Measurements from ENCODE around the gene EEA1. TPM values are rescaled to one million over a fixed set of nuclear protein-coding genes. Genes with fewer than 3 reads are reported as not detected.

EEA1 gene
- total RNA-seq, 1 experiment from 2014 or later: 13.6 TPM

DNA sequence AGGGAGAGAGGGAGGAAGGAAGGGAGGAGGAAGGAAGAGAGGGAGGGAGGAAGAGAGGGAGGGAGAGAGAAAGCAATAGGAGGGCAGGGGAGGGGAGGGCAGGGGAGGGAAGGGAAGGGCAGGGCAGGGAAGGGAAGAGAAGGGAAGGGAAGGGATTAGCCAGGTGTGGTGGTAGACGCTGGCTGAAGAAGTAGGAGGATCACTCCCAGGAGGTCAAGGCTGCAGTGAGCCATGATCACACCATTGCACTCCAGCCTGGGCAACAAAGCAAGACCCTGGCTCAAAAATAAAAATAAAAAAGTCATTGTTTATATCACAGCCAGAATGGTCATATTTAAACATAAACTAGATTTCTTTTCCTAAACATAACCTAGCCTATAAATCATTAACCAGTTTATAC, 20.4 kb upstream of the EEA1 start:
- H3K9me3 ChIP-seq (replicated peaks): no peaks in the 10 kb centered on the region
- no peaks in the 10 kb centered on the region for H3K27me3 ChIP-seq
- DNase-seq: no peak
- H3K27ac ChIP-seq: no peak overlapping the region
- H3K4me1 ChIP-seq: no peaks in the 10 kb centered on the region
- H3K36me3 ChIP-seq: no peaks in the 10 kb centered on the region
- no peak overlapping the region for H3K4me3 ChIP-seq

DNA sequence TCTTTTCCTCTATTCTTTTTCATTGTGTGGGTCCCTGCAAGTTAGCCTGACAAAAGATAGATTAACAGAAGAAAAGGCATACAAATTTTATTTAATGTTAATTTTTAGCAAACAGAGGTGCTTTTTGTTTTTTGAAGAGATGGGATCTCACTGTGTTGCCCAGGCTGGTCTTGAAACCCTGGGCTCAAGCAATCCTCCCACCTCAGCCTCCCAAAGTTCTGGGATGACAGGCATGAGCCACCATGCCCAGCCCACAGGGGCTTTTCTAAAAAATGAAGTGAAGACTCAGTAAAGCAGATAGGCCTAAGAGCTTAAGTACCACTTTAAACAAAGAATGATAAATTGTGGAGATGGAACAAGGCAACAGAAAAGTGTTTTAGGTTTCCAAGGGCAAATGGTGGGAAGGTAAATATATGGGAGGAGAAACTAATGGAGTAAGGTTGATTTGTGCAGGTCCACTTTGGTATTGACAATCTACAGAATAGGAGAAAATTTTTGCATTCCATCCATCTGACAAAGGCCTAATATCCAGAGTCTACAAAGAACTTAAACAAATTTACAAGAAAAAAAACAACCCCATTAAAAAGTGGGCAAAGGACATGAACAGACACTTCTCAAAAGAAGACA, 18.6 kb upstream of the EEA1 start:
- no peak overlapping the region for H3K27ac ChIP-seq

DNA sequence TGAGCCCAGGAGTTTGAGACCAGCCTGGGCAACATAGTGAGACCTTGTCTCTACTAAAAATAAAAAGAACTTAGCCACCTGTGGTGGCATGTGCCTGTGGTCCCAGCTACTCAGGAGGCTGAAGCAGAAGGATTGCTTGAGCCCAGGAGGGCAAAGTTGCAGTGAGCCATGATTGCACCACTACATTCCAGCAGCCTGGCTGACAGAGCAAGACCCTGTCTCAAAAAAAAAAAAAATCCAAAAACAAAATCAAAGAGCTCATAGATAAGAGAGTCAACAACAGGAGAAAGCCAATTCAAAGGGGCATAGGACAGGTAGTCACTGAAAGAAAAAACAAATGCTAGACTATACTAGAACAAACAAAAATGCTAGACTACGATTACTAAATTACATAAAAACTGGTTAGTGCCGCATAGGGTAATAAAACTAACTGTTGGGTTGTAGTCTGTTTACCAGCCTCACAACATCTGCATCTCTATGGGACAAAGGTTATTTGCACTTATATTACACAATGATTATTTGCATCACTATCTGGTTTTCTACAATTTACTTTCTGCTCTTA, 16.6 kb upstream of the EEA1 start:
- H3K27ac ChIP-seq: no peak overlapping the region
- H3K4me3 ChIP-seq: no peak overlapping the region
- H3K9me3 ChIP-seq (replicated peaks): no peaks in the 10 kb centered on the region
- no peaks in the 10 kb centered on the region for H3K27me3 ChIP-seq
- H3K4me1 ChIP-seq: peaks cover 17% of the 10 kb centered on the region
- DNase-seq: no peak
- no peaks in the 10 kb centered on the region for H3K36me3 ChIP-seq

More for the DNA sequence above, 18.6 kb upstream of the EEA1 start:
- Histone ChIP-seq H3K27me3 (no peaks in the 10 kb centered on the region), H3K4me3 (no peak overlapping the region), H3K4me1 (peaks cover 9% of the 10 kb centered on the region), H3K36me3 (no peaks in the 10 kb centered on the region), H3K9me3 (replicated peaks) (no peaks in the 10 kb centered on the region)
- DNase-seq: no peak

DNA sequence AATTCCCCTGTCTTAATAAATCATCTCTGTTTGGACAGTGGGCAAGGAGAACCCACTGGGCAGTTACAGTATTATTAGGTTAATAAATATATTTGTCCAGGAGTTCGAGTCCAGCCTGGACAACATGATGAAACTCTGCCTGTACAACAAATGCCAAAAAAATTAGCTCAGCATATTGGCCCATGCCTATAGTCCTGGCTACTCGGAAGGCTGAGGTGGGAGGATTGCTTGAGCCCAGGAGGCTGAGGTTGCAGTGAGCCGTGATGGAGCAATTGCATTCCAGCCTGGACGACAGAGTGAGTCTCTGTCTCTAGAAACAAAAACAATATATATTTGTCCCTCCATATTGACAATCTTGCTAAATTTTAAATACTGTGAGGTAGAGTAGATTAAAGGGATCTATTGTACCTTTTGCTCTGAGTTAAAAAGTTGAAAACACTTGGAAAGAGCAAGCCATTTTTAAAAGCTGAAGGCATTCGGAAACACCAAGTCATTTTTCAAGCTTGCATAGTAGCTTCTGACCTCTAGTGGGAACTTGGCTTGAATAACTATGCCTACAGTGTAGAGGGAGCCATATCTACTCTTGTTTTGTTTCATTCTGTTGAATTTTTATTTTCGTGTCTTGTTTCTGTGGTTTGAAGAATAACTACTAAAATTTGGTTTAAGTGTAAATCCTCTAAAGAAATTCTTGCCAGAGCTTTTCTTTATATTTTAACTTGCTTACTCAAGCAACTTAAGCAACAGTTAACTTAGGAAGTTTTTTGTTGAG, 14.6 kb upstream of the EEA1 start:
- Histone ChIP-seq H3K9me3 (replicated peaks) (no peaks in the 10 kb centered on the region), H3K27ac (no peak overlapping the region), H3K4me1 (peaks cover 17% of the 10 kb centered on the region), H3K36me3 (no peaks in the 10 kb centered on the region), H3K4me3 (no peak overlapping the region), H3K27me3 (no peaks in the 10 kb centered on the region)
- DNase-seq: no peak

DNA sequence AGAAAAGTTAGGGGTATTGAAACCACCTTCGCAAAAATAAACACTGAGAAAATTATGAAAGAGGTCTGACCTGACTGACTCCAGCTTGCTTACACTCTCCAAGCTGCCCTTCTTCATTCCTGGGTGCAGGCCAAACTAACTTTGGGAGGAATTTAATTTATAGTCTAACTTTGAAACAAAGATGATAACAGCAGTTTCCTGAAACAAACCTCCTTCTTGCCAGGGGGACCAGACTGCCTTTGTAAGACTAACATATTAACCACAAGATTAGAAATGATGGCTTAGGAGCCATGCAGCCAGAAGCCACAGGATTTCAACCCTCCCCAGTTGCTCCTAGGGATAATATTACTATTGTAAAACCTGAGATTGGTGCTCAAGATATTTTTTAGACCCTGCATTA, 13.8 kb upstream of the EEA1 start:
- DNase-seq: peak; percentile 58 to 81
- H3K27ac ChIP-seq: no peak overlapping the region
- H3K9me3 ChIP-seq (replicated peaks): no peaks in the 10 kb centered on the region

DNA sequence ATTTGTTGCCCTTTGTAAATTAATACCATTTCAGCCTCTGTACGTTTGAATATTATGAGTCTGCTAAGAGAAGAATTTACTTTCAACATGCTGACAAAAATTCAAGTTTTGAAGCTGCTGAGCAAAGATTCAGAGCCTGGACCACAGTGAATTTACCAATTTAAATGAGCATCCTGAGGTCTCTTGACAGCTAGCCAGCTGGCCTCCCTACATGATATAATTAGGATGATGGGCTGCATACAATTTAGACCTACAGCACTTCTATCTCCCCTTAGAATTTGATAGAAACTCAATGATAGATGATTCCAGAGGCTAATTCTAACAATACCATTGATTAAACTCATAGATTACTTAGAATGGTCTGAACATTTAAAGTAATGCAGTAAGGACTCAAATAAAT, 10.0 kb upstream of the EEA1 start:
- Histone ChIP-seq H3K36me3 (no peaks in the 10 kb centered on the region), H3K9me3 (replicated peaks) (no peaks in the 10 kb centered on the region), H3K27me3 (no peaks in the 10 kb centered on the region), H3K27ac (no peak overlapping the region), H3K4me3 (no peak overlapping the region), H3K4me1 (peaks cover 17% of the 10 kb centered on the region)
- no peak for DNase-seq

More for the DNA sequence above, 13.8 kb upstream of the EEA1 start:
- H3K36me3 ChIP-seq: no peaks in the 10 kb centered on the region
- H3K4me3 ChIP-seq: no peak overlapping the region
- peaks cover 17% of the 10 kb centered on the region for H3K4me1 ChIP-seq
- H3K27me3 ChIP-seq: no peaks in the 10 kb centered on the region

DNA sequence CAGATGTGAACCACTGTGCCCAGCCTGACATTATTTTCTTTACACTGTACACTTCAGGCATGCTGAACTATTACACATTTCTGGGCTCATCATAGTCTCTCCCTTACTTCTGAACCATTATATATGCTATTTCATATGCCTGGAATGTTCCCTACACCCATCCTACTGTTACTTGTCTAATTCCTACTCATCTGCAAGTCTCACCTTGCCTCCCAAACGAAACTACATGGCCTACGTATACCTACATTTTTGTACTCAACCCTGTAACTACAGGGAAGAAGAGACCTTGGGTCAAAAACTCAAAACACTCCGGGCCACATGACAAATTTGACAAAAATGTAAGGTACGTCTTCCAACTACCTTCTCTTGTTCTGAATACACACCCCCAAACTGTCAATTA, 9.5 kb upstream of the EEA1 start:
- H3K9me3 ChIP-seq (replicated peaks): no peaks in the 10 kb centered on the region

DNA sequence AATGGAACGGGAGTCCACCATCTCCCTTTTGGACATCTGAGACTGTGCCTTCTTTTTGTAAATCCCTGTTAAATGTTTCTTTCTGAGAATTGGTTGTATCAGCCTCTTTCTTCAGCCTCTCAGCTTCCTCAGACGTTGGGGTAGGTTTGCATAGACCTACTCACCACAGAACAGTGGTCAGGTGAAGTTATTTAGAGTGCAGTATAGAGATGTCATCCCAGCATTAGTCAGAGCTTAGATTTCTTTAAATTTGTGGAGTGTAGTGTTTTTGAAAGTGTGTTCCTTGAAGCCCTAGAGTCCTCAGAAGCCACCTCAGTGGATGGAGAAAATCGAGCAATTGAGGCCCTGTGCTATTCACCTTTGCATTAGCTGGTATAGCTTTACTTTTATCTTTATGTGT, 8.9 kb upstream of the EEA1 start:
- Histone ChIP-seq H3K4me1 (peaks cover 10% of the 10 kb centered on the region), H3K4me3 (no peak overlapping the region), H3K9me3 (replicated peaks) (no peaks in the 10 kb centered on the region), H3K36me3 (no peaks in the 10 kb centered on the region), H3K27me3 (no peaks in the 10 kb centered on the region), H3K27ac (no peak overlapping the region)
- DNase-seq: no peak

More for the DNA sequence above, 9.5 kb upstream of the EEA1 start:
- no peak overlapping the region for H3K4me3 ChIP-seq
- no peak overlapping the region for H3K27ac ChIP-seq
- no peaks in the 10 kb centered on the region for H3K36me3 ChIP-seq
- no peaks in the 10 kb centered on the region for H3K27me3 ChIP-seq
- no peak for DNase-seq
- peaks cover 15% of the 10 kb centered on the region for H3K4me1 ChIP-seq

DNA sequence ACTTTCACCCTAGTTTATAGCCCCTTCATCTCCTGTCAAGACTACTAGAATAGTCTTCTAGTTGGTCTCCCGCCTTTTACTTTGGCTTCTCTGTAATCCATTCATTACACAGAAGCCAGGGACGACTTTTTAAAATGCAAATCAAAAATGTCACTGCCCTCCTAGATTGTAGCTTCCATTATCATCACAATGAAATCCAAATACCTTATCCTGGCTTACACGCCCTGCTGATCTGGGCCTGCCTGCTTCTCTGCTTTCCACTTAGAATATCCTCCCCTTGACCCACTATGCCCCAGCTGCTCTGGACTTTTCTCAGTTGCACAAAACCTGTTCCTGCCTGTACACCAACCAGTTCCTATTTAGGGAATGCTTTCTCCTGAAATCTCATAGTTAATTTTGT, 4.5 kb upstream of the EEA1 start:
- Histone ChIP-seq H3K27ac (no peak overlapping the region), H3K4me3 (no peak overlapping the region), H3K27me3 (no peaks in the 10 kb centered on the region), H3K36me3 (no peaks in the 10 kb centered on the region), H3K9me3 (replicated peaks) (no peaks in the 10 kb centered on the region), H3K4me1 (no peaks in the 10 kb centered on the region)
- no peak for DNase-seq

DNA sequence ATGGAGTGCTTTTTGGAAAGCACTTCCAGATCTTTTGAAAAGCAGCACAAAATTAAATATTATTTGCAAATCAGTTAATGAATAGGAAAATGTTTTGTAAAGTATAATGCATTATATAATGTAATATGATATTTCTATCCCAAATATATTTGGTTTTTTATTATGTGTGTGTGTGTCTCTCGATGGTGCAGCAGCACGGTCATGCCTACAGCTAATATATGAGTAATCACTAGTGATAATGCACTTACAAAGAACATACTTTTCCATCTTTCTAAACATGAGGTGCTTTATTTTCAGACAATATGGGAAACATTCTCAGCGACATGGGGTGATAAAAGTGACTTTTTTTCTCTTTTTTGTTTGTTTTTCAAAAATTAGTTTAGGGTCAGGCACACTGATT, 1.3 kb upstream of the EEA1 start:
- Histone ChIP-seq H3K27me3 (no peaks in the 10 kb centered on the region), H3K4me1 (peaks cover 7% of the 10 kb centered on the region; the same call in 1 of the 2 replicates), H3K36me3 (no peaks in the 10 kb centered on the region), H3K9me3 (replicated peaks) (no peaks in the 10 kb centered on the region), H3K4me3 (peak overlapping the region; percentile 69), H3K27ac (no peak overlapping the region)
- DNase-seq: no peak

DNA sequence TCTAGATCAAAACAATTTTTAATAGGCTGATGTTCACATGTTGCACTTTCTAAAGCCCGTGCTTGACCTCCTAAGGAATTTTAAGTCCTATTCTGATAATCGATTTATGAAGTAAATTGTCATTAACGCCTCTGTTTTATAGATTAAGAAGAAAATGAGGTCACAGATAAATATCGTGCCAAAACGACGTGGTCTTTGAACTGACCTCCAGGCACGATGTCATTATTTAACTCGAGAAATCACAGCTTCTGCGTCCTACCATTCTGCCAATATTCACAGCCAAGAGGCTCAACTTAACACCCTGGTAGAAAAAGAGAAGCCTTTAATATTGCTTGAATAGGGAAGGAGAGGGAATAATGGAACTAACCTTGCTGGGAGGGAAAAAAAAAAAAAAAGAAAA, 888 bp upstream of the EEA1 start:
- Histone ChIP-seq H3K27ac (peak overlapping the region; percentile 70), H3K4me3 (peak overlapping the region; percentile 69), H3K9me3 (replicated peaks) (no peaks in the 10 kb centered on the region), H3K36me3 (no peaks in the 10 kb centered on the region), H3K4me1 (peaks cover 7% of the 10 kb centered on the region; the same call in 1 of the 2 replicates), H3K27me3 (no peaks in the 10 kb centered on the region)
- peak in 1 of 2 experiments; percentile 15 for DNase-seq

DNA sequence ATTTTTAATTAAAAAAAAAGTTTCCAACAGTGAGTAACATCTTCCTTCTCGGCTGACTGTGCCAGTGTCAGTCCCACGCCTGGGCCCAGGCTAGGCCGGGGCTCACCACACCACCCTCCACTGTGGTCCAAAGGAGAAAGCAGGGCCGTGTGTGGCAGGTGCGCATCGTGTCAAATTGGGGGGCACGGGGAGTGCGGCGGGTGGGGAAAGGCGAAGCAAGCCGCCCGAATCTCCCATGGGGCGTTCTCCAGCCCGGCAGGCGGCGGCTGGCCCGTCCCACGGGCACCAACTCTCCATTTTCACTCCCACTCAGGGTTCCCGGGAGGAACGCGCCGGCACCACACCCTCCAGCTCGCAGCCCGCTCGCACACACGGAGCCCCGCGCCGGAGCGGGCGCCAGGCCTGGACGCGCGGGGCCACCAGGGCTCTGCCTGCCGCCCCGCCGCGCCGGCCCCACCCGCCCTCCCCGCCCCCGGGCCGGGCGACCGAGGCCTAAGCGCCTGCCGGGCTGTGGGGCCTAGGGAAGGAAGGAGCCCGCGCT, 604 bp downstream of the EEA1 start:
- Histone ChIP-seq H3K4me1 (peaks cover 7% of the 10 kb centered on the region; the same call in 1 of the 2 replicates), H3K36me3 (no peaks in the 10 kb centered on the region), H3K9me3 (replicated peaks) (no peaks in the 10 kb centered on the region), H3K4me3 (peak overlapping the region; percentile 69), H3K27ac (peak overlapping the region; percentile 76), H3K27me3 (no peaks in the 10 kb centered on the region)
- DNase-seq: peak in 1 of 2 experiments; percentile 27

DNA sequence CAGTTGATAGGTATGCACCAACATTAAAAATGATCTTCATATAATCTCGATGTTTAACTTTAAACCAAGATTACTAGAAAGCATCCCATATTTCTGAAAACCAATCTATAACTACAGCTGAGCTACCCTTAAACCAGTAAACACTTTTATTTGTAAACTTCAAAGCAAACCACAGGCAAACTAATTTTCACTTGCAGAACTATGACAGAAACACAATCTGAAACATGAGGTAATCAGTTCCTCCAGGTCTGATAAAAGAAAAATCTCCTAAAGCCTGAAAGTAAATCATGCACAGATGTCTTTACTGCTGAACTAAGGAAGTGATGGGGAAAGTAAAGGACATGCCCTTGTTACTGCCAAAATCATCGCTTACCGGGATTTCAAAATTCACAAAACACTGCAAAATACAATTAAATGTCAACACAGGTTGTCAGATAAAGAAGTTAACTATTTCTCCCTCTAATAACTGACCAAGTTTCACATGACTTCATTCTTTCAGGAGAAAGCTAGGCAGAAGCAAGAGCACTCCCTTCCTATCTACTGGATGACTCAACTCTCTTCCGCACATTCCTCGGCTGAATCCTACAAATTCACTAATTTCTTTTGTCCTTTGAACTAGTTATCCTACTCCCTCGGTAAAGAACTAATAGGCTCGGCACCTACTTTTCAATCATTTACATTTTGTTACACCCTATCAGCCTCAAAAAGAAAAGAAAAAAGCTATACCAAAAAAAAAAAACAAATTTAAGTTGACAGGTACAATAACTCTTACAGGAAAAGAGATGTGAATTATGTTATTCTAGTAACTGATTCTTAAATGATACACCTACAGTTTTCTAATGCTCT, 1.4 kb downstream of the EEA1 start:
- no peaks in the 10 kb centered on the region for H3K9me3 ChIP-seq (replicated peaks)
- H3K27ac ChIP-seq: peak overlapping the region; percentile 76
- peak in 1 of 2 experiments; percentile 29 for DNase-seq
- no peaks in the 10 kb centered on the region; the same call in 1 of the 2 replicates for H3K36me3 ChIP-seq
- H3K27me3 ChIP-seq: no peaks in the 10 kb centered on the region
- peaks cover 7% of the 10 kb centered on the region; the same call in 1 of the 2 replicates for H3K4me1 ChIP-seq
- H3K4me3 ChIP-seq: peak overlapping the region; percentile 69

DNA sequence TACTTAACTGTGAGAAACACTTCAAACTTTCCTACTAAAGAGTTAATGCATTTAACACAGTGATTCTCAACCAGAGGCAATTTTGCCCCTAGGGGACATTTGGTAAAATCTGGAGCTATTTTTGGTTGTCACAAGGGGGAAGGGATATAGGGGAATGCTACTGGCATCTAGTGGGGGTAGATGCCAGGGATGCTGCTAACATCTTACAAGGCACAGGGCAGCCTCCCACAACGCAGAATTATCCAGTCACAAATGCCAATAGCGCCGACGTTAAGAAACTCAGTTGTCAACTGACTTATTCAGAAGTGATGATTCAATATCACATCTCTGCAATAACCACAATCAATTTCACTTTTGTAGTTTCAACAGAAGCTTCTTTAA, 2.0 kb downstream of the EEA1 start:
- Histone ChIP-seq H3K27me3 (no peaks in the 10 kb centered on the region), H3K27ac (no peak overlapping the region), H3K4me3 (no peak overlapping the region), H3K36me3 (no peaks in the 10 kb centered on the region; the same call in 1 of the 2 replicates), H3K9me3 (replicated peaks) (no peaks in the 10 kb centered on the region), H3K4me1 (peaks cover 7% of the 10 kb centered on the region; the same call in 1 of the 2 replicates)
- peak in 1 of 2 experiments; percentile 36 for DNase-seq

All from SJCRH30 (cell line).